IMR-90 (cell line): ENCODE data around the gene CDK7.

Source experiments
- BHLHE40 ChIP-seq: fragments of 150-350 bp; IDR thresholded peaks from 2 replicates; pipeline ENCODE4 v1.6.1; 2016; ENCODE audit warnings: mild to moderate bottlenecking, low read depth, low read length
- CTCF ChIP-seq: conservative IDR thresholded peaks from 2 replicates; pipeline ENCODE4 v1.5.1; 2012; ENCODE audit warnings: mild to moderate bottlenecking, low read depth, low read length, improper control_type of control experiment
- ELK1 ChIP-seq: fragments of 150-350 bp; IDR thresholded peaks from 2 replicates; pipeline ENCODE4 v1.6.1; 2016; ENCODE audit warnings: low read depth, mild to moderate bottlenecking, low read length, moderate library complexity, borderline replicate concordance
- POLR2A ChIP-seq: IDR thresholded peaks from 2 replicates; pipeline ENCODE4 v1.6.1; 2012; ENCODE audit warnings: mild to moderate bottlenecking, low read depth, low read length

- TF ChIP-seq ELK1 (no peak), BHLHE40 (no peak), CTCF (no peak), POLR2A (no peak)
Measured at GRCh38 chr5:69271376-69271775, 36.7 kb downstream of the CDK7 start.
